H1 (cell line): ENCODE data around the gene NOS1AP. TPM values are rescaled to one million over a fixed set of nuclear protein-coding genes. Genes with fewer than 3 reads are reported as not detected.

ENCODE experiments used
- CTCF ChIA-PET: fragments of 300-600 bp; sonication (Branson Sonifier 250); formaldehyde crosslinking; loops from one replicate; lab custom pipeline; 2021; ENCODE audit not compliant: partially characterized antibody; lab: Charles Lee
- POLR2A ChIA-PET: fragments of 300-600 bp; sonication (Branson Sonifier 250); formaldehyde crosslinking; loops from one replicate; lab custom pipeline; 2021; ENCODE audit warnings: inconsistent platforms; ENCODE audit not compliant: partially characterized antibody; lab: Charles Lee
- DNase-seq, 2 experiments: peaks; one replicate each; pipeline versions ENCODE4 v3.0.0 to v3.0.0-alpha.2; 2010 to 2022; ENCODE audit warnings: low spot score in 2 of 2, low read depth in 1 of 2, mixed read lengths in 1 of 2
- FAIRE-seq: peaks from 2 replicates; lab custom pipeline; 2011; peaks lifted over from hg19 to GRCh38; lab: Jason Lieb, UNC
- H2AFZ ChIP-seq: 2 replicates; pipeline ENCODE4 v1.8.1; 2012; ENCODE audit warnings: low read length, inconsistent platforms
- H2AK5ac ChIP-seq: 2 replicates; pipeline ENCODE4 v1.6.1; 2013; ENCODE audit warnings: low read depth, low read length
- H2BK120ac ChIP-seq: replicated peaks from 2 replicates; pipeline ENCODE3; 2013; ENCODE audit warnings: low read depth, low read length, inconsistent platforms
- H2BK12ac ChIP-seq: 2 replicates; pipeline ENCODE4 v1.6.1; 2013; ENCODE audit warnings: low read depth, low read length
- H2BK15ac ChIP-seq: 2 replicates; pipeline ENCODE4 v1.6.1; 2013; ENCODE audit warnings: low read length
- H2BK20ac ChIP-seq: 2 replicates; pipeline ENCODE4 v1.6.1; 2013; ENCODE audit warnings: low read length
- H2BK5ac ChIP-seq: 2 replicates; pipeline ENCODE4 v1.6.1; 2013; ENCODE audit warnings: low read depth, low read length
- H3K14ac ChIP-seq: 2 replicates; pipeline ENCODE4 v1.6.1; 2013; ENCODE audit warnings: inconsistent platforms; ENCODE audit not compliant: insufficient read length
- H3K18ac ChIP-seq: 2 replicates; pipeline ENCODE4 v1.6.1; 2013; ENCODE audit warnings: low read length; ENCODE audit errors: extremely low read depth
- H3K23ac ChIP-seq: 2 replicates; pipeline ENCODE4 v1.6.1; 2013; ENCODE audit warnings: inconsistent platforms; ENCODE audit not compliant: insufficient read length
- H3K23me2 ChIP-seq: 2 replicates; pipeline ENCODE4 v1.6.1; 2013; ENCODE audit warnings: low read depth, low read length
- H3K27ac ChIP-seq: 2 replicates; pipeline ENCODE4 v1.6.1; 2011; ENCODE audit warnings: low read depth, low read length, inconsistent platforms
- H3K27me3 ChIP-seq, 4 experiments: replicated peaks in 1 of 4; 1 replicate in 1 of 4; 2 replicates in 3 of 4; pipeline versions ENCODE4 v1.6.1 to v1.8.1; 2011 to 2013; ENCODE audit warnings: low read length in 3 of 4, mild to moderate bottlenecking in 3 of 4, inconsistent platforms in 2 of 4, mixed read lengths in 2 of 4, moderate library complexity in 1 of 4; ENCODE audit not compliant: control insufficient read depth in 3 of 4, insufficient read depth in 3 of 4; ENCODE audit errors: extremely low read depth in 1 of 4
- H3K36me3 ChIP-seq, 4 experiments: 2 replicates each; pipeline versions ENCODE4 v1.6.1 to v1.8.1; 2011 to 2013; ENCODE audit warnings: mild to moderate bottlenecking in 4 of 4, low read length in 3 of 4, moderate library complexity in 2 of 4, control low read depth in 1 of 4, inconsistent platforms in 1 of 4; ENCODE audit not compliant: insufficient read depth in 4 of 4, control insufficient read depth in 2 of 4
- H3K4ac ChIP-seq: replicated peaks from 2 replicates; pipeline ENCODE3; 2013; ENCODE audit warnings: low read length, low read depth, mixed read lengths, inconsistent platforms; ENCODE audit not compliant: insufficient read length
- H3K4me1 ChIP-seq, 4 experiments: replicated peaks in 1 of 4; 1 replicate in 1 of 4; 2 replicates in 3 of 4; pipeline versions ENCODE4 v1.6.1 to v1.8.1; 2011 to 2013; ENCODE audit warnings: low read length in 3 of 4, inconsistent platforms in 2 of 4, mixed read lengths in 1 of 4; ENCODE audit not compliant: insufficient read depth in 4 of 4, control insufficient read depth in 3 of 4
- H3K4me2 ChIP-seq, 2 experiments: 2 replicates each; pipeline versions ENCODE4 v1.6.1 to v1.8.1; 2011 to 2013; ENCODE audit warnings: low read depth in 2 of 2, low read length in 2 of 2, control low read depth in 1 of 2, inconsistent platforms in 1 of 2, mild to moderate bottlenecking in 1 of 2; ENCODE audit not compliant: insufficient read depth in 1 of 2
- H3K4me3 ChIP-seq, 4 experiments: fragments of 200-600, 300-600 bp in 1 of 4; sonication (generic), shearing (Covaris generic), sonication (Bioruptor Twin) in 1 of 4; 2 replicates each; pipeline versions ENCODE4 v1.5.1 to v1.8.1; 2011 to 2016; ENCODE audit warnings: low read length in 4 of 4, low read depth in 3 of 4, control low read depth in 2 of 4, inconsistent platforms in 2 of 4, mild to moderate bottlenecking in 2 of 4, mixed read lengths in 1 of 4, moderate library complexity in 1 of 4; ENCODE audit not compliant: insufficient read depth in 2 of 4; ENCODE audit errors: extremely low read depth in 1 of 4
- H3K56ac ChIP-seq: replicated peaks from 2 replicates; pipeline ENCODE3; 2013; ENCODE audit warnings: low read depth, mild to moderate bottlenecking, mixed read lengths, low read length, inconsistent platforms; ENCODE audit not compliant: insufficient read length
- H3K79me1 ChIP-seq: 2 replicates; pipeline ENCODE4 v1.6.1; 2013; ENCODE audit warnings: low read depth, low read length, control low read depth
- H3K79me2 ChIP-seq, 2 experiments: 2 replicates each; pipeline versions ENCODE4 v1.6.1 to v1.8.1; 2012 to 2013; ENCODE audit warnings: low read length in 2 of 2, mild to moderate bottlenecking in 2 of 2, inconsistent platforms in 1 of 2; ENCODE audit not compliant: insufficient read depth in 2 of 2, control insufficient read depth in 1 of 2
- H3K9ac ChIP-seq, 4 experiments: replicated peaks in 1 of 4; 1 replicate in 1 of 4; 2 replicates in 3 of 4; pipeline versions ENCODE4 v1.6.1 to v1.8.1; 2011 to 2013; ENCODE audit warnings: low read depth in 3 of 4, low read length in 3 of 4, control low read depth in 2 of 4, mild to moderate bottlenecking in 2 of 4, moderate library complexity in 2 of 4, inconsistent platforms in 1 of 4; ENCODE audit errors: extremely low read depth in 1 of 4
- H3K9me3 ChIP-seq, 2 experiments: 2 replicates each; pipeline versions ENCODE4 v1.6.1 to v1.8.1; 2012 to 2013; ENCODE audit warnings: mild to moderate bottlenecking in 2 of 2, moderate library complexity in 2 of 2, control low read depth in 1 of 2, inconsistent platforms in 1 of 2, low read depth in 1 of 2, low read length in 1 of 2, mixed read lengths in 1 of 2; ENCODE audit not compliant: insufficient read depth in 2 of 2
- H4K20me1 ChIP-seq, 2 experiments: replicated peaks in 1 of 2; 2 replicates each; pipeline versions ENCODE3 to v1.8.1; 2011 to 2013; ENCODE audit warnings: inconsistent platforms in 2 of 2, low read length in 2 of 2, mild to moderate bottlenecking in 1 of 2; ENCODE audit not compliant: insufficient read depth in 2 of 2, control insufficient read depth in 1 of 2
- H4K5ac ChIP-seq: 2 replicates; pipeline ENCODE4 v1.6.1; 2013; ENCODE audit warnings: low read length, low read depth, mixed read lengths, inconsistent platforms; ENCODE audit not compliant: insufficient read length
- H4K8ac ChIP-seq: 2 replicates; pipeline ENCODE4 v1.8.0; 2013; ENCODE audit warnings: mild to moderate bottlenecking, moderate library complexity, low read length, inconsistent platforms; ENCODE audit not compliant: insufficient read depth; ENCODE audit errors: extremely low read depth
- H4K91ac ChIP-seq: replicated peaks from 2 replicates; pipeline ENCODE3; 2013; ENCODE audit warnings: low read length, mixed read lengths, inconsistent platforms; ENCODE audit not compliant: insufficient read length
- ASH2L ChIP-seq: fragments of 200-600, 300-600 bp; sonication (generic); IDR thresholded peaks from one replicate; pipeline ENCODE4 v1.7.1; 2017; ENCODE audit warnings: low read length
- BRCA1 ChIP-seq: IDR thresholded peaks from 2 replicates; pipeline ENCODE4 v1.6.1; 2012; ENCODE audit warnings: low read depth, low read length, improper control_type of control experiment
- CBX5 ChIP-seq: fragments of 300-800, 300-1000 bp; sonication (generic); IDR thresholded peaks from 2 replicates; pipeline ENCODE4 v1.7.1; 2016; ENCODE audit warnings: antibody characterized with exemption, low read length, low read depth
- CHD2 ChIP-seq: IDR thresholded peaks from 2 replicates; pipeline ENCODE4 v1.6.1; 2012; ENCODE audit warnings: low read length, improper control_type of control experiment
- CREB1 ChIP-seq: IDR thresholded peaks from 2 replicates; pipeline ENCODE4 v1.6.1; 2012; ENCODE audit warnings: inconsistent platforms
- EGR1 ChIP-seq: IDR thresholded peaks from 2 replicates; pipeline ENCODE4 v1.6.1; 2011; ENCODE audit warnings: low read depth, low read length, borderline replicate concordance
- KDM5A ChIP-seq: fragments of 200-600 bp; IDR thresholded peaks from 2 replicates; pipeline ENCODE4 v1.7.1; 2012; ENCODE audit warnings: mild to moderate bottlenecking, low read length, inconsistent platforms, mixed read lengths
- MAFK ChIP-seq: IDR thresholded peaks from 2 replicates; pipeline ENCODE4 v1.6.1; 2012; ENCODE audit warnings: low read depth, mild to moderate bottlenecking, improper control_type of control experiment, low read length
- POU5F1 ChIP-seq: IDR thresholded peaks from 2 replicates; pipeline ENCODE4 v1.6.1; 2011; ENCODE audit warnings: low read depth, mild to moderate bottlenecking, low read length, moderate library complexity
- RAD21 ChIP-seq, 2 experiments: IDR thresholded peaks in 1 of 2; conservative IDR thresholded peaks in 1 of 2; 2 replicates each; pipeline ENCODE4 v1.6.1; 2011; ENCODE audit warnings: low read depth in 2 of 2, low read length in 2 of 2, improper control_type of control experiment in 1 of 2, inconsistent platforms in 1 of 2, mild to moderate bottlenecking in 1 of 2, moderate library complexity in 1 of 2
- SIX5 ChIP-seq: IDR thresholded peaks from 2 replicates; pipeline ENCODE4 v1.6.1; 2011; ENCODE audit warnings: mild to moderate bottlenecking, low read depth, low read length
- SP2 ChIP-seq: IDR thresholded peaks from 2 replicates; pipeline ENCODE4 v1.6.1; 2012; ENCODE audit warnings: mild to moderate bottlenecking, low read length, inconsistent platforms
- SRF ChIP-seq: IDR thresholded peaks from 2 replicates; pipeline ENCODE4 v1.6.1; 2011; ENCODE audit warnings: mild to moderate bottlenecking, low read depth, low read length, moderate library complexity
- SUZ12 ChIP-seq: fragments of 200-600 bp; sonication (generic); IDR thresholded peaks from 2 replicates; pipeline ENCODE4 v1.6.1; 2012; ENCODE audit warnings: mild to moderate bottlenecking, inconsistent platforms, low read length, moderate library complexity, mixed read lengths
- USF2 ChIP-seq: IDR thresholded peaks from 2 replicates; pipeline ENCODE4 v1.6.1; 2011; ENCODE audit warnings: low read length, improper control_type of control experiment
- WGBS, 2 experiments: shearing (Covaris generic) in 1 of 2; methylation state at CpG; one replicate each; pipeline versions ENCODE4 v1.1.6 to v1.1.7; 2013 to 2015; ENCODE audit warnings: low lambda C conversion rate in 2 of 2, mixed read lengths in 2 of 2, inconsistent platforms in 1 of 2, low coverage in 1 of 2, missing lambda C conversion rate in 1 of 2; ENCODE audit not compliant: insufficient replicate concordance in 2 of 2, insufficient coverage in 1 of 2, insufficient read length in 1 of 2; ENCODE audit errors: extremely low coverage in 1 of 2, missing lambda C conversion rate in 1 of 2; 5-methylcytosine and 5-hydroxymethylcytosine counted together
- polyA plus RNA-seq, 7 experiments: library from polyadenylated mRNA; depleted of rRNA in 3 of 7; stranded (reverse) in 5 of 7; unstranded in 2 of 7; fragments of >200 nt in 5 of 7; fragments of 200-250 nt in 2 of 7; gene quantifications; 1 replicate in 5 of 7; 2 replicates in 1 of 7; 4 replicates in 1 of 7; pipeline versions ENCODE4 v1.2.1 to v1.2.3, GENCODE V29; 2011 to 2013; ENCODE audit warnings: missing spikeins in 2 of 7, mixed read lengths in 2 of 7
- total RNA-seq: library from RNA; stranded (reverse); fragmentation: NEBNext Ultra II Directional; extraction: Animal tissue kit (Norgen Biotek cat#: 25700); gene quantifications from 2 replicates; pipeline ENCODE4 v1.2.1, GENCODE V29; 2021

Gene NOS1AP
- total and polyA plus RNA-seq, 2 of the 8 experiments (the other 6 are each of a cell fraction or from before 2014, with no cell fraction given), result 2.4 to 12.1 TPM

- no peak overlapping the region for H4K5ac ChIP-seq
- no peaks in the 10 kb centered on the region for H3K9me3 ChIP-seq
- no peaks in the 10 kb centered on the region; the same call in 1 of the 2 replicates for H3K79me1 ChIP-seq
- peaks cover 0 to 36% of the 10 kb centered on the region in 2 experiments; a peak in 2 of 4 replicates for H3K79me2 ChIP-seq
- no peak overlapping the region for H3K4ac ChIP-seq
- H3K18ac ChIP-seq, result no peak overlapping the region
- H3K56ac ChIP-seq, result no peak overlapping the region
- H4K91ac ChIP-seq, result no peak overlapping the region
- FAIRE-seq, result no peak
- no peak overlapping the region for H4K8ac ChIP-seq
- H3K4me1 ChIP-seq, result peaks cover 2 to 31% (median 28%) of the 10 kb centered on the region in 4 experiments; a peak in 6 of 7 replicates
- H2BK15ac ChIP-seq, result no peak overlapping the region
- H3K36me3 ChIP-seq, result no peaks in the 10 kb centered on the region
- ChIA-PET POLR2A (no interaction called here), CTCF (interaction anchor here (0.7 to 1.9 kb wide), 2 partner anchors 18 to 63 kb away, joined by 3 to 5 read pairs; no protein-coding TSS in a partner anchor)
- H3K27ac ChIP-seq, result no peak overlapping the region
- H3K27me3 ChIP-seq, result no peaks in the 10 kb centered on the region
- peak overlapping the region; percentile 67; the same call in 1 of the 2 replicates for H2BK20ac ChIP-seq
- DNase-seq, result no peak
- H2AFZ ChIP-seq, result no peak overlapping the region
- H3K4me3 ChIP-seq, result no peak overlapping the region
- no peak overlapping the region for H2BK120ac ChIP-seq
- WGBS, 2 experiments, result 79% methylated on average over 5 of the region's 5 CpGs; no CpG with 5 or more reads in 1 of the 2 experiments
- H3K14ac ChIP-seq, result no peak overlapping the region
- H2BK12ac ChIP-seq, result no peak overlapping the region
- H2BK5ac ChIP-seq, result no peak overlapping the region
- no peaks in the 10 kb centered on the region for H3K23me2 ChIP-seq
- peak overlapping the region in 1 of 2 experiments; percentile 31; a peak in 1 of 4 replicates for H3K4me2 ChIP-seq
- H3K9ac ChIP-seq, result no peak overlapping the region
- no peak overlapping the region for H3K23ac ChIP-seq
- no peaks in the 10 kb centered on the region for H4K20me1 ChIP-seq
- H2AK5ac ChIP-seq, result no peak overlapping the region
- no peak for TF ChIP-seq KDM5A
- TF ChIP-seq ASH2L, result no peak
- no peak for TF ChIP-seq SRF
- no peak for TF ChIP-seq CREB1
- no peak for TF ChIP-seq USF2
- no peak for TF ChIP-seq SP2
- TF ChIP-seq MAFK, result no peak
- no peak for TF ChIP-seq BRCA1
- TF ChIP-seq CBX5, result no peak
- TF ChIP-seq RAD21 (IDR thresholded peaks at IDR 0.05 in 1 of 2, conservative IDR thresholded peaks at IDR 0.05 in 1 of 2; ENCODE audit: low read depth in 2 of 2, low read length in 2 of 2), result no peak
- TF ChIP-seq SIX5, result no peak
- no peak for TF ChIP-seq EGR1
- TF ChIP-seq CHD2, result no peak
- TF ChIP-seq SUZ12, result no peak
- TF ChIP-seq POU5F1, result no peak
Measured at GRCh38 chr1:162218975-162219374, 149.5 kb downstream of the NOS1AP start.
